ENCODE results near the gene MYO1H. TPM values are rescaled to one million over a fixed set of nuclear protein-coding genes. Genes with fewer than 3 reads are reported as not detected.

MYO1H gene
- total and polyA plus RNA-seq, 2 of the 13 experiments (the other 11 are each of a cell fraction or from before 2014, with no cell fraction given) = not detected

GRCh38 chr12:109477185-109477962 is 129.7 kb downstream of the MYO1H start, which contains the start of the genes KCTD10 and UBE3B (continued):
- no peak for TF ChIP-seq THAP8 (CRISPR knock-in tag; IDR thresholded peaks at IDR 0.05; ENCODE audit: borderline replicate concordance)
- TF ChIP-seq KDM2A (CRISPR knock-in tag; IDR thresholded peaks at IDR 0.05; ENCODE audit: borderline replicate concordance, low read depth) = peak; percentile 73; the same call in 1 of the 2 replicates
- 0 out of 2 replicates have a peak, but pooled peaks have one; percentile 41 for TF ChIP-seq CREB1 (IDR thresholded peaks at IDR 0.05)
- peak; percentile 87 for TF ChIP-seq CREB1 (CRISPR knock-in tag; IDR thresholded peaks at IDR 0.05)
- TF ChIP-seq ARNTL (CRISPR knock-in tag; IDR thresholded peaks at IDR 0.05) = peak; percentile 46; the same call in 1 of the 2 replicates
- TF ChIP-seq, protein P1, sequence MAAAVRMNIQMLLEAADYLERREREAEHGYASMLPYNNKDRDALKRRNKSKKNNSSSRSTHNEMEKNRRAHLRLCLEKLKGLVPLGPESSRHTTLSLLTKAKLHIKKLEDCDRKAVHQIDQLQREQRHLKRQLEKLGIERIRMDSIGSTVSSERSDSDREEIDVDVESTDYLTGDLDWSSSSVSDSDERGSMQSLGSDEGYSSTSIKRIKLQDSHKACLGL (CRISPR knock-in tag; IDR thresholded peaks at IDR 0.05) = peak; percentile 93
- TF ChIP-seq, protein P2, sequence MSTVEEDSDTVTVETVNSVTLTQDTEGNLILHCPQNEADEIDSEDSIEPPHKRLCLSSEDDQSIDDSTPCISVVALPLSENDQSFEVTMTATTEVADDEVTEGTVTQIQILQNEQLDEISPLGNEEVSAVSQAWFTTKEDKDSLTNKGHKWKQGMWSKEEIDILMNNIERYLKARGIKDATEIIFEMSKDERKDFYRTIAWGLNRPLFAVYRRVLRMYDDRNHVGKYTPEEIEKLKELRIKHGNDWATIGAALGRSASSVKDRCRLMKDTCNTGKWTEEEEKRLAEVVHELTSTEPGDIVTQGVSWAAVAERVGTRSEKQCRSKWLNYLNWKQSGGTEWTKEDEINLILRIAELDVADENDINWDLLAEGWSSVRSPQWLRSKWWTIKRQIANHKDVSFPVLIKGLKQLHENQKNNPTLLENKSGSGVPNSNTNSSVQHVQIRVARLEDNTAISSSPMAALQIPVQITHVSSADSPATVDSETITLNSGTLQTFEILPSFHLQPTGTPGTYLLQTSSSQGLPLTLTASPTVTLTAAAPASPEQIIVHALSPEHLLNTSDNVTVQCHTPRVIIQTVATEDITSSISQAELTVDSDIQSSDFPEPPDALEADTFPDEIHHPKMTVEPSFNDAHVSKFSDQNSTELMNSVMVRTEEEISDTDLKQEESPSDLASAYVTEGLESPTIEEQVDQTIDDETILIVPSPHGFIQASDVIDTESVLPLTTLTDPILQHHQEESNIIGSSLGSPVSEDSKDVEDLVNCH (CRISPR knock-in tag; IDR thresholded peaks at IDR 0.05) = no peak
- peak; percentile 72; the same call in 1 of the 2 replicates for TF ChIP-seq HES4 (CRISPR knock-in tag; IDR thresholded peaks at IDR 0.05; ENCODE audit: borderline replicate concordance)
- TF ChIP-seq, protein P3, sequence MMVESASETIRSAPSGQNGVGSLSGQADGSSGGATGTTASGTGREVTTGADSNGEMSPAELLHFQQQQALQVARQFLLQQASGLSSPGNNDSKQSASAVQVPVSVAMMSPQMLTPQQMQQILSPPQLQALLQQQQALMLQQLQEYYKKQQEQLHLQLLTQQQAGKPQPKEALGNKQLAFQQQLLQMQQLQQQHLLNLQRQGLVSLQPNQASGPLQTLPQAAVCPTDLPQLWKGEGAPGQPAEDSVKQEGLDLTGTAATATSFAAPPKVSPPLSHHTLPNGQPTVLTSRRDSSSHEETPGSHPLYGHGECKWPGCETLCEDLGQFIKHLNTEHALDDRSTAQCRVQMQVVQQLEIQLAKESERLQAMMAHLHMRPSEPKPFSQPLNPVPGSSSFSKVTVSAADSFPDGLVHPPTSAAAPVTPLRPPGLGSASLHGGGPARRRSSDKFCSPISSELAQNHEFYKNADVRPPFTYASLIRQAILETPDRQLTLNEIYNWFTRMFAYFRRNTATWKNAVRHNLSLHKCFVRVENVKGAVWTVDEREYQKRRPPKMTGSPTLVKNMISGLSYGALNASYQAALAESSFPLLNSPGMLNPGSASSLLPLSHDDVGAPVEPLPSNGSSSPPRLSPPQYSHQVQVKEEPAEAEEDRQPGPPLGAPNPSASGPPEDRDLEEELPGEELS (CRISPR knock-in tag; IDR thresholded peaks at IDR 0.05) = 0 out of 2 replicates have a peak, but pooled peaks have one; percentile 45
- TF ChIP-seq, protein P4, sequence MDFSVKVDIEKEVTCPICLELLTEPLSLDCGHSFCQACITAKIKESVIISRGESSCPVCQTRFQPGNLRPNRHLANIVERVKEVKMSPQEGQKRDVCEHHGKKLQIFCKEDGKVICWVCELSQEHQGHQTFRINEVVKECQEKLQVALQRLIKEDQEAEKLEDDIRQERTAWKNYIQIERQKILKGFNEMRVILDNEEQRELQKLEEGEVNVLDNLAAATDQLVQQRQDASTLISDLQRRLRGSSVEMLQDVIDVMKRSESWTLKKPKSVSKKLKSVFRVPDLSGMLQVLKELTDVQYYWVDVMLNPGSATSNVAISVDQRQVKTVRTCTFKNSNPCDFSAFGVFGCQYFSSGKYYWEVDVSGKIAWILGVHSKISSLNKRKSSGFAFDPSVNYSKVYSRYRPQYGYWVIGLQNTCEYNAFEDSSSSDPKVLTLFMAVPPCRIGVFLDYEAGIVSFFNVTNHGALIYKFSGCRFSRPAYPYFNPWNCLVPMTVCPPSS (IDR thresholded peaks at IDR 0.05) = no peak
- TF ChIP-seq ZNF550 (CRISPR knock-in tag; IDR thresholded peaks at IDR 0.05; ENCODE audit: borderline replicate concordance) = no peak
- TF ChIP-seq ZNF670 (CRISPR knock-in tag; IDR thresholded peaks at IDR 0.05; ENCODE audit: borderline replicate concordance) = peak; percentile 79; the same call in 1 of the 2 replicates
- no peak for TF ChIP-seq TBL1XR1 (IDR thresholded peaks at IDR 0.05; ENCODE audit: borderline replicate concordance, low read length, partially characterized antibody)
- TF ChIP-seq, protein P5, sequence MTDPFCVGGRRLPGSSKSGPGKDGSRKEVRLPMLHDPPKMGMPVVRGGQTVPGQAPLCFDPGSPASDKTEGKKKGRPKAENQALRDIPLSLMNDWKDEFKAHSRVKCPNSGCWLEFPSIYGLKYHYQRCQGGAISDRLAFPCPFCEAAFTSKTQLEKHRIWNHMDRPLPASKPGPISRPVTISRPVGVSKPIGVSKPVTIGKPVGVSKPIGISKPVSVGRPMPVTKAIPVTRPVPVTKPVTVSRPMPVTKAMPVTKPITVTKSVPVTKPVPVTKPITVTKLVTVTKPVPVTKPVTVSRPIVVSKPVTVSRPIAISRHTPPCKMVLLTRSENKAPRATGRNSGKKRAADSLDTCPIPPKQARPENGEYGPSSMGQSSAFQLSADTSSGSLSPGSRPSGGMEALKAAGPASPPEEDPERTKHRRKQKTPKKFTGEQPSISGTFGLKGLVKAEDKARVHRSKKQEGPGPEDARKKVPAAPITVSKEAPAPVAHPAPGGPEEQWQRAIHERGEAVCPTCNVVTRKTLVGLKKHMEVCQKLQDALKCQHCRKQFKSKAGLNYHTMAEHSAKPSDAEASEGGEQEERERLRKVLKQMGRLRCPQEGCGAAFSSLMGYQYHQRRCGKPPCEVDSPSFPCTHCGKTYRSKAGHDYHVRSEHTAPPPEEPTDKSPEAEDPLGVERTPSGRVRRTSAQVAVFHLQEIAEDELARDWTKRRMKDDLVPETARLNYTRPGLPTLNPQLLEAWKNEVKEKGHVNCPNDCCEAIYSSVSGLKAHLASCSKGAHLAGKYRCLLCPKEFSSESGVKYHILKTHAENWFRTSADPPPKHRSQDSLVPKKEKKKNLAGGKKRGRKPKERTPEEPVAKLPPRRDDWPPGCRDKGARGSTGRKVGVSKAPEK (CRISPR knock-in tag; IDR thresholded peaks at IDR 0.05; ENCODE audit: borderline replicate concordance) = 0 out of 2 replicates have a peak, but pooled peaks have one; percentile 41
- no peak; the same call in none of the 2 replicates for TF ChIP-seq ZBTB2 (CRISPR knock-in tag; IDR thresholded peaks at IDR 0.05; ENCODE audit: low read depth)

Data from HepG2 (cell line).